Neural cell (in vitro differentiated cells): Measurements from ENCODE around the gene KLHL14. TPM values are rescaled to one million over a fixed set of nuclear protein-coding genes. Genes with fewer than 3 reads are reported as not detected.

Experiments
- H2AFZ ChIP-seq: fragments of 200-600, 300-800 bp; sonication (generic), shearing (Covaris generic); 2 replicates; pipeline ENCODE4 v1.6.0; 2014; ENCODE audit warnings: low read depth, mild to moderate bottlenecking, antibody characterized with exemption, low read length, moderate library complexity
- H3F3A ChIP-seq: fragments of 200-600 bp; shearing (Covaris generic); 2 replicates; pipeline ENCODE4 v1.6.1; 2016; ENCODE audit warnings: mild to moderate bottlenecking, moderate library complexity, mixed read lengths, antibody characterized with exemption, low read length; ENCODE audit not compliant: insufficient read depth, poor library complexity, severe bottlenecking
- H3K27ac ChIP-seq: fragments of 200-600, 300-800 bp; sonication (generic), shearing (Covaris generic); 2 replicates; pipeline ENCODE4 v1.5.1; 2014; ENCODE audit warnings: mild to moderate bottlenecking, low read length, moderate library complexity
- H3K27me3 ChIP-seq: fragments of 300-800, 200-600 bp; sonication (generic), shearing (Covaris generic); 2 replicates; pipeline ENCODE4 v1.6.0; 2014; ENCODE audit warnings: mild to moderate bottlenecking, low read depth, low read length, moderate library complexity; ENCODE audit not compliant: insufficient read depth
- H3K36me3 ChIP-seq: fragments of 300-800, 200-600 bp; sonication (generic), shearing (Covaris generic); 2 replicates; pipeline ENCODE4 v1.5.1; 2014; ENCODE audit warnings: mild to moderate bottlenecking, antibody characterized with exemption, low read length, moderate library complexity; ENCODE audit not compliant: insufficient read depth
- H3K4me2 ChIP-seq: fragments of 300-800, 200-600 bp; sonication (generic), shearing (Covaris generic); 2 replicates; pipeline ENCODE4 v1.6.0; 2014; ENCODE audit warnings: mild to moderate bottlenecking, low read length
- H3K4me3 ChIP-seq: fragments of 300-800, 200-600 bp; sonication (generic), shearing (Covaris generic); 2 replicates; pipeline ENCODE4 v1.5.1; 2014; ENCODE audit warnings: mild to moderate bottlenecking, low read length, moderate library complexity
- H3K79me2 ChIP-seq: fragments of 200-600 bp; shearing (Covaris generic); replicated peaks from 2 replicates; pipeline ENCODE4 v1.6.0; 2014; ENCODE audit warnings: mild to moderate bottlenecking, low read length, moderate library complexity; ENCODE audit not compliant: insufficient read depth
- H3K9ac ChIP-seq: fragments of 300-800, 200-600 bp; sonication (generic), shearing (Covaris generic); 2 replicates; pipeline ENCODE4 v1.6.1; 2016; ENCODE audit warnings: mild to moderate bottlenecking, low read length, mixed read lengths
- H3K9me2 ChIP-seq: fragments of 200-600 bp; shearing (Covaris generic); 2 replicates; pipeline ENCODE4 v1.6.1; 2016; ENCODE audit warnings: mild to moderate bottlenecking, low read length, mixed read lengths; ENCODE audit not compliant: insufficient read depth
- H3K9me3 ChIP-seq: fragments of 200-600, 300-800 bp; sonication (generic), shearing (Covaris generic); 2 replicates; pipeline ENCODE4 v1.6.1; 2016; ENCODE audit warnings: mild to moderate bottlenecking, mixed run types, low read length, moderate library complexity, mixed read lengths
- H4K20me1 ChIP-seq: fragments of 200-600 bp; shearing (Covaris generic); 2 replicates; pipeline ENCODE4 v1.6.1; 2016; ENCODE audit warnings: mild to moderate bottlenecking, mixed run types; ENCODE audit not compliant: insufficient read depth
- CTCF ChIP-seq: fragments of 450-650 bp; IDR thresholded peaks from 2 replicates; pipeline ENCODE4 v1.5.1; 2014; ENCODE audit warnings: antibody characterized with exemption, mild to moderate bottlenecking, moderate library complexity; ENCODE audit not compliant: poor library complexity, severe bottlenecking
- EP300 ChIP-seq: fragments of 450-650 bp; conservative IDR thresholded peaks from 2 replicates; pipeline ENCODE4 v1.6.1; 2014; ENCODE audit warnings: antibody characterized with exemption, mild to moderate bottlenecking, moderate library complexity; ENCODE audit not compliant: poor library complexity, severe bottlenecking
- EZH2 ChIP-seq: fragments of 200-600, 300-800 bp; shearing (Covaris generic), sonication (generic); IDR thresholded peaks from 2 replicates; pipeline ENCODE4 v1.6.1; 2014; ENCODE audit warnings: antibody characterized with exemption, low read length, borderline replicate concordance, mild to moderate bottlenecking; ENCODE audit not compliant: insufficient read depth, poor library complexity, severe bottlenecking
- MXI1 ChIP-seq: fragments of 450-650 bp; conservative IDR thresholded peaks from 2 replicates; pipeline ENCODE4 v1.6.1; 2014; ENCODE audit warnings: antibody characterized with exemption, mild to moderate bottlenecking; ENCODE audit not compliant: poor library complexity, severe bottlenecking
- POLR2AphosphoS5 ChIP-seq: IDR thresholded peaks from 2 replicates; pipeline ENCODE4 v1.6.1; 2012
- RAD21 ChIP-seq: fragments of 450-650 bp; conservative IDR thresholded peaks from 2 replicates; pipeline ENCODE4 v1.6.1; 2014; ENCODE audit warnings: antibody characterized with exemption, mild to moderate bottlenecking, moderate library complexity
- REST ChIP-seq: IDR thresholded peaks from 2 replicates; pipeline ENCODE4 v1.6.1; 2012; ENCODE audit warnings: borderline replicate concordance
- SMC3 ChIP-seq: fragments of 450-650 bp; conservative IDR thresholded peaks from 2 replicates; pipeline ENCODE4 v1.6.1; 2014; ENCODE audit warnings: antibody characterized with exemption, mild to moderate bottlenecking, moderate library complexity; ENCODE audit not compliant: poor library complexity
- TAF1 ChIP-seq: IDR thresholded peaks from 2 replicates; pipeline ENCODE4 v1.6.1; 2012; ENCODE audit warnings: low read depth
- polyA plus RNA-seq: library from polyadenylated mRNA; depleted of rRNA; stranded (reverse); fragments of >200 nt; gene quantifications from 2 replicates; pipeline ENCODE4 v1.2.3, GENCODE V29; 2014

Gene KLHL14
- polyA plus RNA-seq, 1 donor from 2014 or later, result 0.33 TPM

DNA sequence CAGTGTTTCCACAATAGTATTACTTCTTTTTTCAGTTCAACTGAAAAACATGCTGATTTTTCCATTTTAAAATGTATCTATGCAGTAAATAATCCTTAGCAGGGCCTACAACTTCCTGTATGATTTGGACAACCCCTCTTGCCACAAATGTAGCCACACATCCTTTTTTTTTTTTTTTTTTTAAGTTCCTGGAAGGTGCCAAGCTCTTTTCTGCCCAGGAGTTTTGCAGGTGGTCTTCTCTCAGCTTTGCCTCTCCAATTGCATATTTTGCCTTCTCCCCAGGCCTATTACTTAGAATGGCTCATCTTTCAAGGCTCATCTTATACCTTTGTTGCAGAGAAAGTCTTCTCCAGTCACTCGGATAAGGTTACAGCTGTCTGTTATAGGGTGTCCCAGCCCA, 11.6 kb downstream of the KLHL14 start:
- H3F3A ChIP-seq, result no peaks in the 10 kb centered on the region
- no peak overlapping the region for H2AFZ ChIP-seq
- H3K4me2 ChIP-seq, result no peak overlapping the region
- TF ChIP-seq EP300 (no peak), EZH2 (no peak), CTCF (no peak), MXI1 (no peak), TAF1 (no peak), RAD21 (no peak), POLR2AphosphoS5 (no peak), REST (no peak), SMC3 (no peak)
- H3K9me3 ChIP-seq, result no peaks in the 10 kb centered on the region
- no peak overlapping the region for H3K9ac ChIP-seq
- no peak overlapping the region for H3K4me3 ChIP-seq
- no peaks in the 10 kb centered on the region for H3K27me3 ChIP-seq
- no peaks in the 10 kb centered on the region for H3K79me2 ChIP-seq
- H3K36me3 ChIP-seq, result no peaks in the 10 kb centered on the region
- H4K20me1 ChIP-seq, result no peaks in the 10 kb centered on the region
- H3K9me2 ChIP-seq, result no peaks in the 10 kb centered on the region
- H3K27ac ChIP-seq, result no peak overlapping the region

DNA sequence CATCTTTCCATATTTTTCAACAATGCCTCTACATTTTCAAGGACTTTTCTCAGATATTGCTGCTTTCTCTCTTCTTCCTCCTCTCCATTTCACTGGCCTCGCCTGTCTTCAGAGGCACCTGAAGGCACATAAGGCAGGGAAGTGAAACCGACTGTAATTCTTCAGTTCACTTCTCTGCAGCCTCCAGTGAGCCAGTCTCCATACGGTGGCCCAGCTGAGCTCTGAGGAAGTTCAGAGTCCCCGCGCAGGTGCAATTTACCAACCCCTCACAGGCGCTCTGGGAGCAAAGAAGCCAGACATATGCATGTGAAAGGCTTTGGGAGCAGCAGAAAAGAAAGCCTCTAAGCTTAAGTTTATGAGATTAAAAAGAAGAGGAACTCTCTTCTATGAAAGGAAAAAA, 12.4 kb downstream of the KLHL14 start:
- no peak overlapping the region for H2AFZ ChIP-seq
- no peak for TF ChIP-seq REST
- no peak for TF ChIP-seq EP300
- no peak for TF ChIP-seq CTCF
- no peak for TF ChIP-seq MXI1
- TF ChIP-seq TAF1, result no peak
- no peak for TF ChIP-seq RAD21
- TF ChIP-seq SMC3, result no peak
- no peak for TF ChIP-seq EZH2
- no peak for TF ChIP-seq POLR2AphosphoS5
- no peaks in the 10 kb centered on the region for H3K79me2 ChIP-seq
- no peak overlapping the region for H3K4me2 ChIP-seq
- H3K9me2 ChIP-seq, result no peaks in the 10 kb centered on the region
- no peaks in the 10 kb centered on the region for H3K27me3 ChIP-seq
- no peak overlapping the region for H3K4me3 ChIP-seq
- no peaks in the 10 kb centered on the region for H4K20me1 ChIP-seq
- no peaks in the 10 kb centered on the region for H3K9me3 ChIP-seq
- H3K27ac ChIP-seq, result no peak overlapping the region
- no peak overlapping the region for H3K9ac ChIP-seq
- H3F3A ChIP-seq, result no peaks in the 10 kb centered on the region
- no peaks in the 10 kb centered on the region for H3K36me3 ChIP-seq
